ENCODE measurements around the gene PHF13.

GRCh38 chr1:6588128-6588892 is 25.2 kb upstream of the PHF13 start:
- TF ChIP-seq GATA3 (IDR thresholded peaks at IDR 0.05; ENCODE audit: low read depth, low read length): no peak
- no peak for TF ChIP-seq GATA2 (IDR thresholded peaks at IDR 0.05; ENCODE audit: low read depth, low read length)
